GM12878 (cell line): ENCODE measurements around the gene S1PR3. TPM values are rescaled to one million over a fixed set of nuclear protein-coding genes. Genes with fewer than 3 reads are reported as not detected.

Experiments
- ATAC-seq: fragments of 200-7000 bp; cut with Tn5 transposase; 3 replicates; pipeline ENCODE4 v1.9.1; 2020; ENCODE audit warnings: mild to moderate bottlenecking, moderate library complexity
- BruUV-seq: library from RNA; stranded (reverse); fragments of 400-500 nt; replicated peaks from 2 replicates; lab custom pipeline; 2021; lab: Mats Ljungman, UMichigan
- CTCF ChIA-PET: fragments of 300-600 bp; sonication (Branson Sonifier 250); formaldehyde crosslinking; extraction: SDS; loops from one replicate; lab custom pipeline; 2021; ENCODE audit warnings: inconsistent platforms; lab: Yijun Ruan, JAX
- POLR2A ChIA-PET: fragments of 350-600 bp; formaldehyde crosslinking; extraction: SDS; loops from one replicate; lab custom pipeline; 2021; ENCODE audit warnings: inconsistent platforms; lab: Charles Lee
- RAD21 ChIA-PET: fragments of 300-600 bp; sonication (Branson Sonifier 250); formaldehyde crosslinking; loops from one replicate; lab custom pipeline; 2023; ENCODE audit warnings: antibody characterized with exemption; ENCODE audit not compliant: unreplicated experiment; lab: Charles Lee
- SMC1A ChIA-PET: fragments of 300-600 bp; sonication (Branson Sonifier 250); formaldehyde crosslinking; loops from one replicate; lab custom pipeline; 2023; ENCODE audit not compliant: unreplicated experiment, uncharacterized antibody; lab: Charles Lee
- DNase-seq: peaks from one replicate; pipeline ENCODE4 v3.0.0-alpha.2; 2011; ENCODE audit warnings: low read depth, low spot score
- FAIRE-seq: peaks from 3 replicates; lab custom pipeline; 2011; peaks lifted over from hg19 to GRCh38; lab: Jason Lieb, UNC
- H2AFZ ChIP-seq: 2 replicates; pipeline ENCODE4 v1.6.0; 2011; ENCODE audit warnings: low read depth, low read length, control low read depth; ENCODE audit not compliant: control insufficient read depth
- H3K27ac ChIP-seq: 2 replicates; pipeline ENCODE4 v1.5.1; 2011; ENCODE audit warnings: control low read depth; ENCODE audit not compliant: control insufficient read depth, insufficient read depth
- H3K27me3 ChIP-seq, 2 experiments: replicated peaks in 1 of 2; 2 replicates each; pipeline versions ENCODE4 v1.6.0 to v1.6.1; 2011; ENCODE audit warnings: low read length in 1 of 2; ENCODE audit not compliant: control insufficient read depth in 2 of 2, insufficient read depth in 2 of 2
- H3K36me3 ChIP-seq, 2 experiments: 2 replicates each; pipeline ENCODE4 v1.5.1; 2011; ENCODE audit warnings: low read length in 1 of 2; ENCODE audit not compliant: control insufficient read depth in 2 of 2, insufficient read depth in 2 of 2
- H3K4me1 ChIP-seq: 2 replicates; pipeline ENCODE4 v1.6.1; 2011; ENCODE audit warnings: mild to moderate bottlenecking, low read length, moderate library complexity, mixed read lengths; ENCODE audit not compliant: control insufficient read depth, insufficient read depth
- H3K4me2 ChIP-seq: 2 replicates; pipeline ENCODE4 v1.6.0; 2011; ENCODE audit warnings: control low read depth; ENCODE audit not compliant: control insufficient read depth, insufficient read depth
- H3K4me3 ChIP-seq: fragments of 200-600 bp; sonication (generic); 2 replicates; pipeline ENCODE4 v1.5.1; 2016
- H3K79me2 ChIP-seq: 2 replicates; pipeline ENCODE4 v1.6.0; 2011; ENCODE audit warnings: low read length; ENCODE audit not compliant: control insufficient read depth, insufficient read depth
- H3K9ac ChIP-seq: 2 replicates; pipeline ENCODE4 v1.8.0; 2011; ENCODE audit warnings: low read length, control low read depth, mixed read lengths; ENCODE audit not compliant: control insufficient read depth, insufficient read depth
- H3K9me3 ChIP-seq: replicated peaks from 3 replicates; pipeline ENCODE4 v1.5.1; 2011; ENCODE audit warnings: mild to moderate bottlenecking, low read length; ENCODE audit not compliant: control insufficient read depth, insufficient read depth
- H4K20me1 ChIP-seq: 2 replicates; pipeline ENCODE4 v1.6.0; 2011; ENCODE audit not compliant: control insufficient read depth, insufficient read depth
- CHD1 ChIP-seq: IDR thresholded peaks from 2 replicates; pipeline ENCODE4 v1.6.1; 2012; ENCODE audit warnings: low read depth, low read length, improper control_type of control experiment
- DPF2 ChIP-seq: fragments of 450-650 bp; IDR thresholded peaks from 2 replicates; pipeline ENCODE4 v1.6.1; 2017; ENCODE audit warnings: mild to moderate bottlenecking
- GATAD2B ChIP-seq: fragments of 450-650 bp; conservative IDR thresholded peaks from 2 replicates; pipeline ENCODE4 v1.6.1; 2017; ENCODE audit warnings: low read depth, mild to moderate bottlenecking, moderate library complexity
- JUNB ChIP-seq: IDR thresholded peaks from 2 replicates; pipeline ENCODE4 v1.6.1; 2016; ENCODE audit warnings: antibody characterized with exemption, mild to moderate bottlenecking
- MYB ChIP-seq: fragments of 150-350 bp; IDR thresholded peaks from 2 replicates; pipeline ENCODE4 v1.6.1; 2014; ENCODE audit warnings: mild to moderate bottlenecking, low read depth, low read length, borderline replicate concordance
- RELA ChIP-seq: fragments of 450-650 bp; IDR thresholded peaks from 2 replicates; pipeline ENCODE4 v1.8.0; 2014; ENCODE audit warnings: borderline replicate concordance; ENCODE audit not compliant: partially characterized antibody
- RFX5 ChIP-seq: IDR thresholded peaks from 2 replicates; pipeline ENCODE4 v1.6.1; 2011; ENCODE audit warnings: low read depth, low read length, improper control_type of control experiment
- TCF7 ChIP-seq: IDR thresholded peaks from 2 replicates; pipeline ENCODE4 v1.6.1; 2014; ENCODE audit warnings: antibody characterized with exemption, borderline replicate concordance
- WGBS: methylation state at CpG from one replicate; pipeline ENCODE4 v1.1.6; 2016; ENCODE audit warnings: low lambda C conversion rate; ENCODE audit not compliant: insufficient replicate concordance, insufficient coverage; ENCODE audit errors: missing lambda C conversion rate; 5-methylcytosine and 5-hydroxymethylcytosine counted together
- in situ Hi-C: fragments of 300-500 bp; cut with MboI; formaldehyde crosslinking; loops from 9 replicates; pipeline ENCODE4 v1.14.3; 2018; ENCODE audit warnings: mixed read lengths
- intact Hi-C: fragments of 100-400 bp; cut with micrococcal nuclease; formaldehyde crosslinking; loops from one replicate; pipeline ENCODE4 v1.14.2; 2022; ENCODE audit not compliant: unreplicated experiment
- polyA plus RNA-seq, 11 experiments: library from polyadenylated mRNA; depleted of rRNA in 4 of 11; unstranded in 6 of 11; stranded (reverse) in 5 of 11; fragments of >200 nt; fragmentation: Nextera tagmentation in 4 of 11; fragmentation: Illumina TruSeq in 1 of 11; extraction: Ambion mirVana in 4 of 11; extraction: Trizol in 1 of 11; gene quantifications; 1 replicate in 1 of 11; 2 replicates in 10 of 11; pipeline versions ENCODE4 v1.2.1 to v1.2.3, GENCODE V29; 2011 to 2016; ENCODE audit warnings: inconsistent platforms in 2 of 11, missing spikeins in 2 of 11, low read depth in 1 of 11
- total RNA-seq, 4 experiments: library from RNA; depleted of rRNA in 3 of 4; stranded (reverse); fragments of >200 nt in 3 of 4; fragmentation: Illumina TruSeq in 1 of 4; extraction: Trizol in 1 of 4; gene quantifications; 2 replicates each; pipeline versions ENCODE4 v1.2.1 to v1.2.3, GENCODE V29; 2013 to 2021

The S1PR3 gene
- total and polyA plus RNA-seq, 10 of the 15 experiments (the other 5 are each of a cell fraction or from before 2014, with no cell fraction given): 0.01 to 0.18 (median 0.01) TPM; not detected in 7

- ATAC-seq (no peak), FAIRE-seq (no peak), DNase-seq (no peak)
- SMC1A ChIA-PET: no interaction called here
- intact Hi-C loops (loop anchor here (10.0 kb wide), 1 partner anchor 1043 kb away; a partner anchor contains a TSS), in situ Hi-C loops (no loop called here)
- H4K20me1 ChIP-seq: no peaks in the 10 kb centered on the region
- H3K9me3 ChIP-seq: no peaks in the 10 kb centered on the region
- no peak overlapping the region for H3K9ac ChIP-seq
- BruUV-seq: no TSS peak
- H3K27ac ChIP-seq: no peak overlapping the region
- CTCF ChIA-PET: no interaction called here
- no peaks in the 10 kb centered on the region for H3K4me1 ChIP-seq
- no peak for TF ChIP-seq RFX5
- no peak overlapping the region for H2AFZ ChIP-seq
- 42% methylated on average over 8 of the region's 8 CpGs for WGBS
- H3K27me3 ChIP-seq: peaks cover 0 to 1% of the 10 kb centered on the region in 2 experiments; a peak in 2 of 4 replicates
- no peak overlapping the region for H3K4me3 ChIP-seq
- no peak overlapping the region for H3K4me2 ChIP-seq
- RAD21 ChIA-PET: no interaction called here
- H3K36me3 ChIP-seq: no peaks in the 10 kb centered on the region
- POLR2A ChIA-PET: no interaction called here
- H3K79me2 ChIP-seq: no peaks in the 10 kb centered on the region
Observed at GRCh38 chr9:88997646-88998045, 6.4 kb downstream of the S1PR3 start.

DNA sequence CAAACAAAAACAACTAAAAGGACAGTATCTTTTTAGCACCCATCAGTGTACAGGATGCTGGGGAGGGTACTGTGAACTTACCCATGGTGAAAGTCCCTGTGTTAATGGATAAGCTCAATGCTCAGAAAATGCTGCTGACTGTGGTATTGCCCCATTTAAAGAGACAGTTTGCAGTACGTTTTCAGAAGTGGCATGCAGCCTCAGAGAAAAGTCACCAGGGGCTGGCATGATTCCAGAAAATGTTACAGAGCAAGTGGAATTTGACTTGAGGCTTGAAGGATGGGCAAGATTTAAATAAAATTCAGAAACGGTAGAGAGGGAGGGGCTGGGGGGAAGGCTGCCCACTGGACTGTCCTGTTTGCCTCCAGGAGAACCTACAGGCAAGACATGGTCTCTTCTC is 7.2 kb downstream of the S1PR3 start:
- no peak overlapping the region for H2AFZ ChIP-seq
- peaks cover 0 to 1% of the 10 kb centered on the region in 2 experiments; a peak in 2 of 4 replicates for H3K27me3 ChIP-seq
- no TSS peak for BruUV-seq
- H3K4me3 ChIP-seq: no peak overlapping the region
- no peaks in the 10 kb centered on the region for H3K4me1 ChIP-seq
- 0% methylated on average over 2 of the region's 2 CpGs for WGBS
- no peaks in the 10 kb centered on the region for H3K9me3 ChIP-seq
- ChIA-PET POLR2A (no interaction called here), CTCF (interaction anchor here (0.6 kb wide), 1 partner anchor 75 kb away, joined by 4 read pairs; no protein-coding TSS in a partner anchor), SMC1A (no interaction called here), RAD21 (no interaction called here)
- DNase-seq: no peak
- H3K4me2 ChIP-seq: no peak overlapping the region
- ATAC-seq: no peak
- TF ChIP-seq DPF2 (no peak), CHD1 (no peak), MYB (no peak), RELA (no peak), TCF7 (no peak), GATAD2B (no peak), JUNB (no peak)
- FAIRE-seq: no peak
- no peaks in the 10 kb centered on the region for H3K36me3 ChIP-seq
- intact Hi-C loops: loop anchor here (10.0 kb wide), 1 partner anchor 1044 kb away; a partner anchor contains a TSS
- H3K27ac ChIP-seq: no peak overlapping the region
- in situ Hi-C loops: no loop called here
- no peaks in the 10 kb centered on the region for H4K20me1 ChIP-seq
- no peaks in the 10 kb centered on the region for H3K79me2 ChIP-seq
- no peak overlapping the region for H3K9ac ChIP-seq
